ENCODE results near the gene TIPARP.
"Not testable (repeated sequence)": the region's sequence is repeated elsewhere in the genome, so short reads cannot be mapped to it uniquely, and the experiment has no call there.

Gene TIPARP

GRCh38 chr3:156649681-156650080, 24.7 kb upstream of the TIPARP start:
- DNase-seq (ENCODE audit: low spot score) = no peak

DNA sequence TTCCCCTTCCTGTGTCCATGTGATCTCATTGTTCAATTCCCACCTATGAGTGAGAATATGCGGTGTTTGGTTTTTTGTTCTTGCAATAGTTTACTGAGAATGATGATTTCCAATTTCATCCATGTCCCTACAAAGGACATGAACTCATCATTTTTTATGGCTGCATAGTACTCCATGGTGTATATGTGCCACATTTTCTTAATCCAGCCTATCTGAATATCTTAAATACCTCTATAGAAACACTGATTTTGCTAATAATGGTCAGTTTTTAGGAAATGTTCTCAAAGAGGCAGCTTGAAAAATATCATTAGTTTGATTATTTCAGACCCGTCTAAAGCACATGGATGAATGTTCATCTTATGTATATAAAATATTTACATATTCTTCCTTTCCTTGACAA, 21.7 kb upstream of the TIPARP start:
- DNase-seq (ENCODE audit: low spot score) = not testable (repeated sequence)

GRCh38 chr3:156654834-156655233, 19.6 kb upstream of the TIPARP start:
- DNase-seq (ENCODE audit: low spot score) = no peak

GRCh38 chr3:156655819-156656550, 18.4 kb upstream of the TIPARP start:
- no peak for DNase-seq (ENCODE audit: low spot score)

- no peak for DNase-seq (ENCODE audit: low spot score)
Measured at GRCh38 chr3:156657440-156657839, 16.9 kb upstream of the TIPARP start.

GRCh38 chr3:156657862-156658731, 16.3 kb upstream of the TIPARP start:
- DNase-seq (ENCODE audit: low spot score) = no peak

- no peak for DNase-seq (ENCODE audit: low spot score)
Measured at GRCh38 chr3:156658732-156659090, 15.7 kb upstream of the TIPARP start.

GRCh38 chr3:156659260-156659659, 15.1 kb upstream of the TIPARP start:
- DNase-seq (ENCODE audit: low spot score) = no peak

GRCh38 chr3:156661155-156661554, 13.2 kb upstream of the TIPARP start:
- no peak for DNase-seq (ENCODE audit: low spot score)

GRCh38 chr3:156664011-156664830, 10.2 kb upstream of the TIPARP start:
- DNase-seq (ENCODE audit: low spot score) = no peak

DNA sequence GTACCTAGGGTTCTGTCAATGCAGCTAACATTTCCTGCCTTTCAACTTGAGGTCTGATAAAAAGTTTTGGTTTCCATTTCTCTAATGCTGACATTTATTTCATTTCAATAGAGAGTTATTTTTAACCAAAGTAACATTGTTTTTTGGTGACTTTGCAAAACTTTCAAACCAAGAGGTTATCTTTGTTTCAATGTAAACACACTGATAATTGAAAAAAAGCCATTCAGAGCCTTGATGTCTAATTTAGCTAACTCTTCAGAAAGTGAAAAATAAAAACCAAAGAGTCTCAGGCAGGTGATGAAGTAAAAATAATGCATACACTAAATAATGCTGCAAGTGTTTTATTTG, 9.6 kb upstream of the TIPARP start:
- no peak for DNase-seq (ENCODE audit: low spot score)

DNA sequence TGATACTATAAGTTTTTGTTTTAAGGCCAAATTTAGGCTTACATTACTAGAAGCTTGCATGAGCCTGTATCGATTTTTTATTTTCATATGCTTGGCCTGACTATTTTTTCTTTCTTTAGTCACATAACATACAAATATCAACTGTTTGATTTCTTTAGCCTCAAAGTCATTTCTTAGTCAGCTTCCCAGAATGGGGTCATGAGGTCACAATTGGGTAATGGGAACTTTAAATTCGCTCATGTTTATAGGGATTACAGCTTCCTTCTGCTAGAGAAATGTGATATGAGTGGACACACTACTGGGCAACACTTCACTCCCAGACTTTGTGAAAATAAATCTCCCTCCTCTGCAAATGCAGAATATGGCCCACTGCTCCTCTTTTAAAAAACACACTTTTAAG, 9.1 kb upstream of the TIPARP start:
- DNase-seq (ENCODE audit: low spot score) = no peak

DNA sequence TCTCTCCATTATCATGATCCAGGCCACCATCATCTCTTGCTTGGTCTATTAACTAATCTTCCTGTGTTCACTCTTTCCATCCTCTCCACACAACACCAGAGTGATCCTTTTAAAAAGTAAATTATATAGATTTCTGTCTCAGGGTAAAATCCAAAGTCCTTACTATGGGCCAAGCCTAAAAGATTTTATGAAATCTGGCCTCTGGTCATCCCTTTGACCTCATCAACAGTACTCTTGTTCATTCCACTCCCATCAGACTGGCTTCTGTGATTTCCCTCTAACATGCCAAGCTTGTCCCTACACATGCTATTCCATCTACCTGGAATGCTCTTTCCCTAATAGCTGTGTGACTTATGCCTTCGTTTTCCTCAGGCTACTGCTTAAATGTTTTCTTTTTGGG, 8.3 kb upstream of the TIPARP start:
- no peak for DNase-seq (ENCODE audit: low spot score)

DNA sequence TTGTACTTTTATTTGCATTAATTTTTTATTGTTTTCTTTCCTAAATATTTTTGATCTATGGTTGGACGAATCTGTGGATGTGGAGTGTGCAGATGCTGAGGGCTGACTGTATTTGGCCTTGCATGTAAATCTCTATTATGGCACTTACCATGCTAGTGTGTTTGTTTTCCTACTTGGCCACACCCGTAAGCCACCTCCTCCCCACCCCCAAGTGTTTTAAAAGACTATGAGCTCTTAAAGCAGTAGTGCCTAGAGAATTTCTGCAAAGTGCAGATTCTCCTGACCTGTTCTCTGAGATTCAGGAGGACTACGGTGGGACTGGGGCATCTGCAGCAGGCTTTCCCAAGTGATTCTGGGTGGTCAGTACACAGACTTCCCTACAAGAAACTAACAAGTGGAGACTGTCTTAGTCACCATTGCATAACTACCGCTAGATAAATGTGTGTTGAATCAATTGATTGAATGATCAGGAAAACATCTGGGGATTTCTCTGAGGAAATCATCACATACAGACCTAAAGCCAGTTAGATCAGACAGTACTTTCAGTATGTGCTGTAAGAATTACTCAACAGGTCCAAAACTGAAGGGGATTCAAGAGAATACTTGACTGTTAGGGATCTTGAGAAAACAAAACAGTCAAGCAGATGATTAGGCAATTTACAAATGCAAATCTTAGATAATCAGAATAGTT, 6.2 kb upstream of the TIPARP start:
- peak; percentile 29 for DNase-seq (ENCODE audit: low spot score)

DNA sequence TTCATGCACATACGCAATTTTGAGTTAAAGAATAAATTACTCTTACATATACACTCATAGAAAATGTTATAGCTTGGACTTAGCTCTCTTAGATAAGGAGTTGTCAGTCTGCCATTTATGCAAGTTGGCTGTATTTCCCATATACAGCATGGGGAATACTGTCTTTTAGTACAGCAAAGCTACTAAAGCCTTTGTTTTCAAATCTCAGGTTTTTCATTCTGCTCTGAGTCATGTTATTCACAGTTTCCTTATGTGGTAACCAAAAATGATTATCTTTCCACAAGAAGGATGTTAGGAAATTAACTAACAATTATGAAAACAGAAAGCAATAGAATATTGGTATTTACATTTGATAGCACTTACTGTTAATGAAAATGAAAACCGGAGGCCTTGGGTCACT, 4.3 kb upstream of the TIPARP start:
- no peak for DNase-seq (ENCODE audit: low spot score)

- no peak for DNase-seq (ENCODE audit: low spot score)
Measured at GRCh38 chr3:156670652-156671051, 3.7 kb upstream of the TIPARP start.

GRCh38 chr3:156673732-156674045, 701 bp upstream of the TIPARP start:
- DNase-seq (ENCODE audit: low spot score) = no peak

- peak; percentile 65 for DNase-seq (ENCODE audit: low spot score)
Measured at GRCh38 chr3:156674911-156675829, 780 bp downstream of the TIPARP start.

GRCh38 chr3:156675830-156676767, 1.7 kb downstream of the TIPARP start:
- DNase-seq (ENCODE audit: low spot score) = peak; percentile 60

Measured in AG20443 (cell line).